Astrocyte (in vitro differentiated cells and primary cell): Measurements from ENCODE around the gene MOK. TPM values are rescaled to one million over a fixed set of nuclear protein-coding genes. Genes with fewer than 3 reads are reported as not detected.

Experiments used
- DNase-seq: peaks from one replicate; pipeline ENCODE4 v3.0.0-alpha.2; 2010; ENCODE audit warnings: low read depth
- FAIRE-seq: peaks from 2 replicates; lab custom pipeline; 2011; peaks lifted over from hg19 to GRCh38; lab: Jason Lieb, UNC
- H2AFZ ChIP-seq: 2 replicates; pipeline ENCODE4 v1.6.0; 2012; ENCODE audit warnings: low read depth, low read length, inconsistent platforms
- H3K27ac ChIP-seq: 2 replicates; pipeline ENCODE4 v1.5.1; 2011; ENCODE audit warnings: low read depth, low read length, inconsistent platforms
- H3K27me3 ChIP-seq: 2 replicates; pipeline ENCODE4 v1.6.0; 2011; ENCODE audit warnings: low read length, inconsistent platforms; ENCODE audit not compliant: insufficient read depth
- H3K36me3 ChIP-seq: 2 replicates; pipeline ENCODE4 v1.5.1; 2011; ENCODE audit warnings: low read length, inconsistent platforms; ENCODE audit not compliant: insufficient read depth
- H3K4me1 ChIP-seq: 2 replicates; pipeline ENCODE4 v1.5.1; 2011; ENCODE audit warnings: low read length, inconsistent platforms; ENCODE audit not compliant: insufficient read depth
- H3K4me2 ChIP-seq: 2 replicates; pipeline ENCODE4 v1.6.0; 2012; ENCODE audit warnings: low read length, inconsistent platforms
- H3K4me3 ChIP-seq: 2 replicates; pipeline ENCODE4 v1.5.1; 2011; ENCODE audit warnings: low read depth, mild to moderate bottlenecking, low read length, inconsistent platforms; ENCODE audit not compliant: insufficient read depth
- H3K79me2 ChIP-seq: 2 replicates; pipeline ENCODE4 v1.6.0; 2012; ENCODE audit warnings: mild to moderate bottlenecking, low read length, inconsistent platforms; ENCODE audit not compliant: insufficient read depth
- H3K9ac ChIP-seq: 2 replicates; pipeline ENCODE4 v1.6.0; 2012; ENCODE audit warnings: mild to moderate bottlenecking, low read length, inconsistent platforms
- H3K9me3 ChIP-seq: 2 replicates; pipeline ENCODE4 v1.5.1; 2012; ENCODE audit warnings: low read depth, mild to moderate bottlenecking, low read length, inconsistent platforms; ENCODE audit not compliant: insufficient read depth
- H4K20me1 ChIP-seq: 2 replicates; pipeline ENCODE4 v1.6.0; 2012; ENCODE audit warnings: low read length, inconsistent platforms; ENCODE audit not compliant: insufficient read depth
- H3K27ac Mint-ChIP-seq: one replicate; pipeline ENCODE4 v1.8.0; 2021; ENCODE audit warnings: mild to moderate bottlenecking, mixed read lengths; ENCODE audit not compliant: unreplicated experiment
- H3K27me3 Mint-ChIP-seq: one replicate; pipeline ENCODE4 v1.8.0; 2021; ENCODE audit warnings: low read depth, mixed read lengths; ENCODE audit not compliant: unreplicated experiment
- H3K36me3 Mint-ChIP-seq: one replicate; pipeline ENCODE4 v1.8.0; 2021; ENCODE audit warnings: low read depth, mixed read lengths; ENCODE audit not compliant: unreplicated experiment
- H3K4me1 Mint-ChIP-seq: one replicate; pipeline ENCODE4 v1.8.0; 2021; ENCODE audit warnings: low read depth, mixed read lengths; ENCODE audit not compliant: unreplicated experiment
- H3K4me3 Mint-ChIP-seq: one replicate; pipeline ENCODE4 v1.8.0; 2021; ENCODE audit warnings: mild to moderate bottlenecking, moderate library complexity, mixed read lengths; ENCODE audit not compliant: unreplicated experiment
- H3K9me3 Mint-ChIP-seq: one replicate; pipeline ENCODE4 v1.8.0; 2021; ENCODE audit warnings: mild to moderate bottlenecking, mixed read lengths; ENCODE audit not compliant: unreplicated experiment
- EZH2 ChIP-seq: IDR thresholded peaks from 2 replicates; pipeline ENCODE4 v1.6.1; 2012; ENCODE audit warnings: mild to moderate bottlenecking, low read length, inconsistent platforms; ENCODE audit not compliant: insufficient read depth
- total RNA-seq: library from RNA; stranded (reverse); gene quantifications from 2 replicates; pipeline ENCODE4 v1.2.1, GENCODE V29; 2021
- TF ChIP-seq, protein P1 (sequence below): IDR thresholded peaks from 2 replicates; pipeline ENCODE4 v1.5.1; 2011; ENCODE audit warnings: low read depth, mild to moderate bottlenecking, inconsistent platforms, low read length, moderate library complexity; ENCODE audit not compliant: insufficient read depth

MOK gene
- total RNA-seq, 1 donor from 2014 or later = 9.3 TPM

DNA sequence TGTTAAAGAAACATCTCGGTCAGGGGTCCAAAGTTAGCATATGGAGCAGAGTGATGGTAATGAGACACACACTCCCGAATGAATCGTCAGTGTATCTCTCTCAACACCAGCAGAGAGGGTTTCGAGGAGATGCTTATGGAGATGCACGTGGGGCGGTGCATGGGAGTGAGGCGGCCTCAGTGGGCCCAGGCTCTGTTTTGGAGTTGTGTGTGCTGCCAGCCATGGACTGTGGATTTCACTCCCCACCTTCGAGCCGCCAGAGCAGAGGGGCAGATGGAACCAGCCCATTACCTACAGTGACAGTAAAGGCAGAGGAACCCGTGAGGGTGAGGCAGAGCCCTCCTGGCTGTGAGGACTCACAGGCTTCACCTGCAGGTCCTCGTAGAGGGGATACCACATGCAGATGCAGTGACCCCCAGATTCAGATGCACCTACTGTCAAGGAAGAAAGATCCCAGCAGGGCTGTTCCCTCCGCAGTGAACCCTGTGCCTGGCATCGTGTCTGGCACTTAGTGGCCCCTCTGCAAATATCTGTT, 97.1 kb downstream of the MOK start:
- no peak overlapping the region for H3K4me3 ChIP-seq
- peaks cover 48% of the 10 kb centered on the region for H3K79me2 ChIP-seq
- no peak for DNase-seq
- no peak overlapping the region for H3K4me2 ChIP-seq
- Mint-ChIP-seq H3K4me1 (peaks cover 1% of the 10 kb centered on the region), H3K9me3 (no peaks in the 10 kb centered on the region), H3K4me3 (no peak overlapping the region), H3K27ac (no peak overlapping the region), H3K27me3 (no peaks in the 10 kb centered on the region), H3K36me3 (peaks cover 24% of the 10 kb centered on the region)
- no peak for FAIRE-seq
- H3K9me3 ChIP-seq = no peaks in the 10 kb centered on the region
- no peaks in the 10 kb centered on the region for H3K4me1 ChIP-seq
- peaks cover 48% of the 10 kb centered on the region for H4K20me1 ChIP-seq
- no peaks in the 10 kb centered on the region for H3K27me3 ChIP-seq
- peaks cover 21% of the 10 kb centered on the region for H3K36me3 ChIP-seq
- no peak for TF ChIP-seq EZH2
- TF ChIP-seq, protein P1, sequence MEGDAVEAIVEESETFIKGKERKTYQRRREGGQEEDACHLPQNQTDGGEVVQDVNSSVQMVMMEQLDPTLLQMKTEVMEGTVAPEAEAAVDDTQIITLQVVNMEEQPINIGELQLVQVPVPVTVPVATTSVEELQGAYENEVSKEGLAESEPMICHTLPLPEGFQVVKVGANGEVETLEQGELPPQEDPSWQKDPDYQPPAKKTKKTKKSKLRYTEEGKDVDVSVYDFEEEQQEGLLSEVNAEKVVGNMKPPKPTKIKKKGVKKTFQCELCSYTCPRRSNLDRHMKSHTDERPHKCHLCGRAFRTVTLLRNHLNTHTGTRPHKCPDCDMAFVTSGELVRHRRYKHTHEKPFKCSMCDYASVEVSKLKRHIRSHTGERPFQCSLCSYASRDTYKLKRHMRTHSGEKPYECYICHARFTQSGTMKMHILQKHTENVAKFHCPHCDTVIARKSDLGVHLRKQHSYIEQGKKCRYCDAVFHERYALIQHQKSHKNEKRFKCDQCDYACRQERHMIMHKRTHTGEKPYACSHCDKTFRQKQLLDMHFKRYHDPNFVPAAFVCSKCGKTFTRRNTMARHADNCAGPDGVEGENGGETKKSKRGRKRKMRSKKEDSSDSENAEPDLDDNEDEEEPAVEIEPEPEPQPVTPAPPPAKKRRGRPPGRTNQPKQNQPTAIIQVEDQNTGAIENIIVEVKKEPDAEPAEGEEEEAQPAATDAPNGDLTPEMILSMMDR = no peak
- H3K27ac ChIP-seq = no peak overlapping the region
- no peak overlapping the region for H2AFZ ChIP-seq
- H3K9ac ChIP-seq = no peak overlapping the region

DNA sequence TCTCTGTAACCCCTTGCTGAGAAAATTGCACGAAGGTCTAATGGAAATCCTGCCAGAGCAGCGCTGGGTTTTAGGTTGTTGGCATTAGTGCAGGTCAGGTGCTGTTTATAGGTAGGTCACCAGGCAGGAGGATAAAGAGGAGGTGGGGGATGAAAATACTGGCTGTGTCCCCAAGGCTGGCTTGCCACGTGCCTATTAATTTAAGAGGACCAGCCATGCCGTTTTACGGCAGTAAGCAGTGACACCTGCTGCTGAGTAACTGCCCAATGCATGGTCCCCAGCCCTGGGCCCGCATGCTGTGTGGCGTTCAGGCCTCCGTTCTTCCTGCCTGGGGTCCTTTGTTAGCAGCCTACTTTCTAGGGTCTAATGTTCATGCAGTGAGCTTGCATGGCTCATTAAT, 98.0 kb downstream of the MOK start:
- TF ChIP-seq, protein P1 = no peak
- TF ChIP-seq EZH2 = no peak

DNA sequence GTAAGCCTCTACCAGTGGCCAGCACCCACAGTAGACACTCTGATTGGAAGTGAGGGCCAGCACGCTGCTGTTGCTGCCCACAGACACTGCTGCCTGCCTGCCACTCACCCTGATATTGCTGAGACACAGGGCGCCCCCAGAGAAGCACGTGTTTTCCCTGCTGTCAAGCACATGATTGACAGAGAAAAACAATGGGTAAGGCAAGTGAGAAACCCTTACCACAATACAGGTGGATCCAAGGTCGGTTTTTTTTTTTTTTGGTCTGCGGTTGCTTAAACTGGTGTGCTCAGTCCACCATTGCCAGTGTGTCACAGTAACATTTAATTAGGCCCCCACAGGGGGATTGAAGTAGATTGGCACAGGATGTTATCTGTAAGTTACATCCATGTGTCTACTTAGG, 99.4 kb downstream of the MOK start:
- Histone ChIP-seq H3K4me3 (no peak overlapping the region), H4K20me1 (peaks cover 62% of the 10 kb centered on the region)
- no peak for FAIRE-seq

More for the DNA sequence above, 98.0 kb downstream of the MOK start:
- peaks cover 21% of the 10 kb centered on the region for H3K36me3 ChIP-seq
- H3K4me2 ChIP-seq = no peak overlapping the region
- peaks cover 53% of the 10 kb centered on the region for H4K20me1 ChIP-seq
- H3K4me3 ChIP-seq = no peak overlapping the region
- peaks cover 55% of the 10 kb centered on the region for H3K79me2 ChIP-seq
- H3K27me3 ChIP-seq = no peaks in the 10 kb centered on the region
- no peak overlapping the region for H2AFZ ChIP-seq
- H3K4me1 ChIP-seq = no peaks in the 10 kb centered on the region
- Mint-ChIP-seq H3K27me3 (no peaks in the 10 kb centered on the region), H3K27ac (no peak overlapping the region), H3K9me3 (no peaks in the 10 kb centered on the region), H3K36me3 (peaks cover 24% of the 10 kb centered on the region), H3K4me3 (no peak overlapping the region), H3K4me1 (peaks cover 1% of the 10 kb centered on the region)
- DNase-seq (no peak), FAIRE-seq (no peak)
- H3K27ac ChIP-seq = no peak overlapping the region
- H3K9me3 ChIP-seq = no peaks in the 10 kb centered on the region
- H3K9ac ChIP-seq = no peak overlapping the region

More for the DNA sequence above, 99.4 kb downstream of the MOK start:
- Histone ChIP-seq H3K36me3 (peaks cover 21% of the 10 kb centered on the region), H3K4me1 (no peaks in the 10 kb centered on the region), H3K79me2 (peaks cover 66% of the 10 kb centered on the region), H3K9ac (no peak overlapping the region), H2AFZ (no peak overlapping the region), H3K9me3 (no peaks in the 10 kb centered on the region), H3K27ac (no peak overlapping the region), H3K27me3 (no peaks in the 10 kb centered on the region), H3K4me2 (no peak overlapping the region)
- Mint-ChIP-seq H3K27ac (no peak overlapping the region), H3K9me3 (no peaks in the 10 kb centered on the region), H3K4me3 (no peak overlapping the region), H3K27me3 (no peaks in the 10 kb centered on the region), H3K4me1 (peaks cover 8% of the 10 kb centered on the region), H3K36me3 (peaks cover 27% of the 10 kb centered on the region)
- no peak for TF ChIP-seq EZH2
- TF ChIP-seq, protein P1 = no peak
- DNase-seq = no peak
